ENCODE results near the gene KCNMA1.

- TF ChIP-seq CTCF (IDR thresholded peaks at IDR 0.05; ENCODE audit: low read depth, low read length) (no peak), MYC (IDR thresholded peaks at IDR 0.05; ENCODE audit: low read depth, low read length) (no peak)
Measured at GRCh38 chr10:77289027-77289501, 348.5 kb downstream of the KCNMA1 start.

Measured in NB4 (cell line).